HG03558 (cell line): ENCODE measurements around the gene SLC6A5.

Source experiments
- ATAC-seq: cut with Tn5 transposase; IDR thresholded peaks from one replicate; pipeline ENCODE4 v1.9.1; 2021; ENCODE audit warnings: moderate number of reproducible peaks; ENCODE audit not compliant: unreplicated experiment; ENCODE audit errors: extremely low read depth

Gene SLC6A5

DNA sequence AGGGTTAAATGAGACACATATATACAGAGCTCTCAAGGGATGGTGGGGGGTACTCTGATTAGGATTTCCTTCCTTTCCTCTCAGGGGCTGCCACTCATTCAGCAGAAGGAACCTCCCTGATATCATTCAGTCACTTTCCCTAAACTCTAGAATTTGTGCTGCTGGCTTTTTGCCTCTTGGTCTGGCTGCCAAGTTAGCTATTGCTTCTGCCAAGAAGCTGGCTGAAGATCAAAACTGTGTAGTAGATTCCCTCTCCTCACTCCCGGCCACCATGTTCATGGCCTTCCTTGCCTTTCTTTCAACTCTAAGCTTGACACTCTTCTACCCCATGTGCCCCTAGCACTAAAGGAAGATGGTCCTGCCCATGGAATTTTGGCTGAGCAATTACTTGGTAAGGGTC, 18.7 kb downstream of the SLC6A5 start:
- ATAC-seq: no peak

DNA sequence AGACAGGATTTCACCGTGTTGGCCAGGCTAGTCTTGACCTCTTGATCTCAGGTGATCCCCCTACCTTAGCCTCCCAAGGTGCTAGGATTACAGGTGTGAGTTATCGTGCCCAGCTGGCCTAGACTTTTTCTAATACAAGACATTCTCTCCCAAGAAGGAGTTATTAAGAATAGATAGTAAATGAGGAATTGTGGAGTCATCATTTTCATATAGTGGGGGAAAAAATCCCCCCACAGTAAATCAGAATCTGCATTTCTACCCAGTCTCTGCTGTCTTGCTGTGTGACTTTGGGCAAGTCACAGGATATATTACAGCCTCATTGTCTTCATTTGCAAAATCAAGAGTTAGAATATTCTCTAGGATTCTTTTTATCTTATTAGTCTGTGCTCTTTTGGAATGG, 21.6 kb downstream of the SLC6A5 start:
- ATAC-seq: no peak

DNA sequence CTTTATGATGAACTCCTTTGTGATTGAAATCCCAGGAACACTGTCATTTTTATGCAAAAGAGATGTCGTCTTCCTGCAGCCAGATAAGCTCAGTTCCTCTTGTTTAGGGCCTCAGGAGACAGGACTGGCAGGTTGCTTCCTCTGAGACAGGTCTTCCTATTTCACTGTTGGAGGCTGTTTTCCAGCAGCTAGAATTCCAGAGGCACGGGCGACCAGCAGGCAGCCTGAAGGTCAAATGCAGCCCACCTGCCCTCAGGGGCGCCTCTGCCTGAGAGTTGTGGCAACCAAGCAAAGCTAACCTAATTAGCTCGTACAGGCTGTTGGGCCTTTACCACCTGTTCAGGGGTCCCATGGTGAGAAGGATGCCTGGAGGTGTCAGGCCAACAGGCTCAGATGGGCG, 22.3 kb downstream of the SLC6A5 start:
- ATAC-seq: no peak

- no peak for ATAC-seq
Observed at GRCh38 chr11:20623252-20623651, 23.8 kb downstream of the SLC6A5 start.

GRCh38 chr11:20626279-20626678, 26.9 kb downstream of the SLC6A5 start:
- ATAC-seq: no peak

- no peak for ATAC-seq
Observed at GRCh38 chr11:20627026-20627425, 27.6 kb downstream of the SLC6A5 start.

DNA sequence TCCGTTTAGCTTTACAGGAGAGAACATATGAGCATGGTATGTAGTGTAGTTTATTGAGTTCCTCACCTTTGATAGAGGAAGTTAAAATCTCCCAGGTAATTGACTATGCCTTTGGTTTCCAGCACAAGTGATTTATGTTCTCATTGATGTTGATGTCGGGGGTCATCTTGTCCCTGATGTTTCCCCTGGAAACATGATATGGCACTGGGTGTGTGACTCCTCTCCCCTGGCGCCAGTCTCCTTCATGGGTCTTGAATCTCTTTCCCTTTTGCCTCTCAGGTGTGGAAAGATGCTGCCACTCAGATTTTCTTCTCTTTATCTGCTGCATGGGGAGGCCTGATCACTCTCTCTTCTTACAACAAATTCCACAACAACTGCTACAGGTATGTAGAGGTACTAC, 28.3 kb downstream of the SLC6A5 start:
- no peak for ATAC-seq

DNA sequence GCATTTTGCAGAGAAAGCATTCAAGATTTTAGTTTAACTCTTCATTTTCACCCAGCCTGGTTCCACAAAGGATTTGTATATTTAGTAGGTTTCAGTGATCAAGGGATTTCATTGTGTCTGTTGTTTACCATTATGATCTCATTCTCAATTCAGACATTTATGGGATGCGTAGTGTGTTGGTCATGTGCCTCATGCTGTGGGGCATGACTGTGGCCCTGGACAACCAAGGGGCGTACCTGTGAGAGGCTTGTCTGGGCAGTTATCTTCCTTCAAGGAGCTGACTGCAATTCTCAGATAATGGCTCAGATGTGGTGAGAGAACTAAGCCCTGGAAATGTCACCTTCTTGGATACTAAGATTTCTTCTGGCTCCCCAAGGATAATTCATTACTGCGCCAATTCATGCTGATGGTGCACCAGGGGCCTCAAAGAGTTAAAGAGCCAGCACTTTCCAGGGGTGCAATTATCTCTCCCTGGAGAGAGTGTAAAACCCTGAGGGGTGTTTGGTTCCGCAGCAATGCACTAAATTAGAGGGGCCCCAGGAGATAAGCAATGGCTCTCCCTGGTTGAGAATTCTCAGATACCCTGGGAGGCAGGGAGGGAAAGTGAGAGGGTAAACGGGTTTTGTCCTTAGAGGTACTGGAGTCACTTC, 32.2 kb downstream of the SLC6A5 start:
- ATAC-seq: no peak

- no peak for ATAC-seq
Observed at GRCh38 chr11:20632169-20632532, 32.7 kb downstream of the SLC6A5 start.

- ATAC-seq: no peak
Observed at GRCh38 chr11:20634044-20634443, 34.6 kb downstream of the SLC6A5 start.

- ATAC-seq: no peak
Observed at GRCh38 chr11:20634781-20635180, 35.4 kb downstream of the SLC6A5 start.

GRCh38 chr11:20638074-20638473, 38.7 kb downstream of the SLC6A5 start:
- no peak for ATAC-seq

GRCh38 chr11:20639688-20640087, 40.3 kb downstream of the SLC6A5 start:
- ATAC-seq: no peak

DNA sequence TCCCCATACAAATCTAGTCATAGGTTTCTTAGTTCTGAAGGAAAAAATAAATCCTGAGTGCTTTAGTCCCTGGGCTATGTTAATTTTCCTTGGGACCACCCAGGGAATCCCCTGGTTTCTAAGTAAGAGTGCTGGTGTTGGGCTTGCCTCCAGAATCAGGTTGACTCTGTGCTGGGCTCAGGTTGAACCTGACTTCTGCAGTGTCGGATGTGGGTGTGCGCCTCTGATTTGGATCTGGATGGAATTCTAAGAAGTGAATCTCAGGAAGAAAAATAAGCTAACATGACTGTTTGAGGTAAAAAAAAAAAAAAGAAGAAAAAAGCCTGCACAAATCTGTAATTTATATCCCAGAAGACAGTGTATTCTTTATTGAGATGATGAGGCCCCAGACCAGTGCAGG, 41.0 kb downstream of the SLC6A5 start:
- ATAC-seq: no peak

GRCh38 chr11:20644360-20644759, 45.0 kb downstream of the SLC6A5 start:
- no peak for ATAC-seq

DNA sequence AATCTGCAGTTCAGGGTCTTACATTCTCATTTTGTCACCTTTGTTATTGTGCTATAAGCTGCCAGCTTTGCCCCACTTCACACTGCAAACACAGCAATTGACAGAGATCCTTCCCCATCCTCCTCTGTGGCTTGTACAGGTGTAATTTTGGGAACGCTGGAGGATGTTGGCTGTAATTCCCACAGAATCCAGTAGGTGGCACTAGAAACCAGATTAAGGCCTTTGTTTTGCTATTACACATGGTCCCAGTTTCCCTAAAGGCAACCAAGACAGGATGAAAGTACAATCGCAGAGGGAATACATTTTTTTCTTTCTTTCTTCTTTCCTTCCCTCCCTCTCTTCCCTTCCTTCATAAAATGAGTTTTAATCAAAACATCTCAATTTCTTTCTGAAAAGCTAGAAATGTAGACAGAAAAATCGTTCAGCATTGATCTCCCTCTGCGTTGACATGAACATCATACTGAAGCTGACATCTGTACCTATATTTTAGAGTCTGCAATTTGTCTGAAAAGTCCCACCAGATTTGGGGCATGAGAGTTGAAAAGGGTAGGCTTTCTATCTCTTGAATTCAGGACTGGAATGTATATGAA, 48.7 kb downstream of the SLC6A5 start:
- ATAC-seq: no peak

DNA sequence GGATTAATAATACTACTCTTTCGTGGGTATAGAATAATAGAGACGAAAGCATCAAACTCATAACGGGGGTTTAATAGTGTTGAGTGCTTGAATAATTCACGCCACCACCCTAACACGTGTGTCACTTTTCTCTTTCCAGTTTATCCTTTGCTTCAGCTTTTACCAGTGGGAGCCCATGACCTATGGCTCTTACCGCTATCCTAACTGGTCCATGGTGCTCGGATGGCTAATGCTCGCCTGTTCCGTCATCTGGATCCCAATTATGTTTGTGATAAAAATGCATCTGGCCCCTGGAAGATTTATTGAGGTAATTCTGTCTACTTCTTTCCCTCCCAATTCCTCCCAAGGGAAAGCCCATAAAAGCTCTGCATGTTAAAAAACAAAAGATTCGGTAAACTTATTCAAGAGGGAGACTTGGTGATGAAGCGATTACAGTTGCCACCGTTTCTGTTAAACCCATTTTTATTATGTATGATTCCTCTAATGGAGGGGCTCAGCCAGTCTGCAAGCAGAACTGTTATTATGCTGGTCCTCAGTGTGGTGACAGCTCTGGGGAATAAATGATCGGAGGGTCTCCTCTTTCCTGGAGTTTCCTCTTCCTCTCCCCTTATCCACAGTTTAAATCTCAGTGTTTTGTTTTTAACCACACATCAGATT, 52.9 kb downstream of the SLC6A5 start:
- ATAC-seq: no peak

DNA sequence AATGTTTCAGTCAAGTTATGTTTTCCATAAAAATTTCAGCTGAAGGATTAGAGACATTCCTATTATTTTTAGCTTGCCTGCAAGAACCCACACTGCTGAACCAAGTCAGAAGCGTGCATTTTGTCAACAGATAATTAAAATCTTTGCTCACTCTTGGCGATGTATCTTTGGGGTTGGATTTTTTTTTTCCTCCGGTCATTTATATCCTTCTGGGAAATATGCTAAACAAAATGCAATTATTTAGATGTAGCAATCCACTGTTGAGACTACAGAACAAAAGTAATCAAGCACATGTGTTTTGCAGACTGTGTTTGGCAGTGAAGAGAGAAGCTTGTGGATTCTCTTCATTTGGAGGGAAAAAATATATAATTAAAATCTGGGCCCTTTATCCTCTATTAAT, 54.6 kb downstream of the SLC6A5 start:
- ATAC-seq: no peak

GRCh38 chr11:20656901-20657300, 57.5 kb downstream of the SLC6A5 start:
- no peak for ATAC-seq

DNA sequence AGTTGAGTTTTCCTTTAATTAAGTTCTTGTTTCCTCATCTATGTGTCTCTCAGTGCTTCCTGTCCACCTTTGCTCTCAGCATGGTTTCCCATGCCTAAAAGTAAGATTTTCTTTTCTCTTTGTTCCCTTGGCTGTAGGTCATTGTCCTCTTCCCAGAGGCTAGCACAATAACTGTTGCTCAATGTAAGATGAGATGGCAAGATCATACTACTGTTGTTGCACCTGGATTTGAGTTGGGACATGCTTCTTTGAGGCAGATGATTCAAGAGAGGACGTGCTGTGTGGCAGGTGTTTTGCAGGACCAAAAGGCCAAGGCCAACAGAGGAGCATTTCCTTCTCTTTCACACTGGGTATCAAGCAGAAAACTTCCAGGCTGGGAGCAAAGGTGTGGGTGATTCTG, 58.7 kb downstream of the SLC6A5 start:
- no peak for ATAC-seq

DNA sequence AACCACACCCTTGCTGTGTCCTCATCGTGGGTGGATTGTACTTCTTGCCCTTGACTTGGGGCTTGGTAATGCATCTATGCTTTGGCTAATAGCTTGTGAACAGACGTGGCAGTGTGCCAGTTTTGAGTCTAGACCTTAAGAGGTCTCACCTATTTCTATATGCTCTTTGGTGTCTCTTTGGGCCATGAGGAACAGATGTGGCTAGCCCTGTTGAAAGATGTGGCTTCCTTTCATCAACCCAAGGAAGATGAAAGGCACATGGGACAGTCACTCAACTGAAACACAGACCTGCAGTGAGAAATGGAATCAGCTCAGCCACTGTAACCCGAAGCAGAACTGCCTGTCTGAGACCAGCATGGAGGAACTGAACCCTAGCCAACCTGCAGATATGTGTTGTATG, 62.0 kb downstream of the SLC6A5 start:
- ATAC-seq: no peak

DNA sequence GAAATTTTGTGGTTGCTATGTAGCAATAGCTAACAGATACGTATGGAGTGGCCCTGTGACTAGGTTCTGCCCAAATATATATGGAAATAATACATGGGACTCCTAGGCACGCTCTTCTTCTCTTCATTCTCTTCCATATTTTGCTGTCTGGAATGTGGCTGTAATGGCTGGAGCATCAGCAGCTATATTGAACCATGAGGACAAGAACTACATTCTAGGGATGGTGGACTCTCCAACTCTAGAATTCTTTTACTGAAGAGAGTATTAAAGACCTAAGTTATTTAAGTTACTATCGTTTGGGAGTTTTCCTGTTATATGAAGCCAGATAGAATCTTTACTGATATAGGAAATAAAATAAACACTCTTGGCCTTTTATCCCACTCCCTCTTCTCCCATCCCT, 62.4 kb downstream of the SLC6A5 start:
- no peak for ATAC-seq
